ENCODE results near the gene EFCAB11. TPM values are rescaled to one million over a fixed set of nuclear protein-coding genes. Genes with fewer than 3 reads are reported as not detected.

Gene EFCAB11
- total and polyA plus RNA-seq, 9 of the 15 experiments (the other 6 are each of a cell fraction or from before 2014, with no cell fraction given) = 13.4 to 37.9 (median 17.4) TPM

DNA sequence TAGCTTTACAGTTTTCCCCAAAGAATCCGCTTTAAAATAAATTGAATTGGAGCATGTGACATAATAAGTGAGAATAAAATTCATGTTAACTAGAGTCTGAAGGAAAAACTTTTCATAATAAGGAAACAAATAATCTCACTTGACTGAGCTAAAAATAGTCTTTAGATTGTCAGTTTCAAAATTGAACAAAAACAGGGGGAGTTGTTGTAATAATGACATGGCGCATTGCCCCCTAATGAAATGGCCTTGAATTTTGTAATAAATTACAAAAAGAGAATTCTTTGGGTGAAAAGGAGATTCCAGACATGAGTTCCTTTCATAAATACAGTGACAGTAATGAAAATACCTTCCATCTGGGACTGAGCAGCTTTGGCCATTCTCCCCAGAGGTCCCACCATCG is 178.6 kb downstream of the EFCAB11 start:
- H3K9ac ChIP-seq (ENCODE audit: insufficient read depth in 1 of 2, low read depth in 2 of 2, low read length in 2 of 2) = no peak overlapping the region
- BruUV-seq (replicated peaks) = no TSS peak
- FAIRE-seq = no peak
- ChIA-PET POLR2A (no interaction called here), CTCF (ENCODE audit: low intra/inter-chr PET ratio) (no interaction called here)
- ATAC-seq = no peak
- in situ Hi-C loops (cut with MboI) = no loop called here
- no peaks in the 10 kb centered on the region; a peak in 1 of 5 replicates for H3K27me3 ChIP-seq (ENCODE audit: control insufficient read depth in 2 of 2, insufficient read depth in 2 of 2, low read length in 2 of 2)
- no peak overlapping the region for H3K27ac ChIP-seq (ENCODE audit: extremely low read depth, low read depth, low read length)
- 3% methylated on average over 3 of the region's 3 CpGs for WGBS (ENCODE audit: insufficient coverage, low coverage, missing lambda C conversion rate)
- H3K4me2 ChIP-seq (ENCODE audit: insufficient read depth, low read length) = no peak overlapping the region
- no peaks in the 10 kb centered on the region for H4K20me1 ChIP-seq (replicated peaks; ENCODE audit: control insufficient read depth, insufficient read depth, low read length)
- no peak for DNase-seq (ENCODE audit: extremely low read depth in 1 of 4, low spot score in 3 of 4)
- H2AFZ ChIP-seq (ENCODE audit: low read depth, low read length) = no peak overlapping the region
- no peaks in the 10 kb centered on the region for H3K79me2 ChIP-seq (ENCODE audit: control insufficient read depth, insufficient read depth, low read length)
- H3K9me1 ChIP-seq (ENCODE audit: control insufficient read depth, insufficient read depth, low read length) = no peaks in the 10 kb centered on the region
- no peaks in the 10 kb centered on the region for H3K36me3 ChIP-seq (ENCODE audit: control insufficient read depth, insufficient read depth, low read length)
- no peak for TF ChIP-seq ZNF224 (CRISPR knock-in tag; IDR thresholded peaks at IDR 0.05)
- TF ChIP-seq CBX3 (IDR thresholded peaks at IDR 0.05; ENCODE audit: borderline replicate concordance in 1 of 2, low read length in 2 of 2) = no peak
- H3K9me3 ChIP-seq (replicated peaks; ENCODE audit: control insufficient read depth, insufficient read depth, low read depth, low read length) = no peaks in the 10 kb centered on the region
- no peak overlapping the region for H3K4me3 ChIP-seq
- intact Hi-C loops (cut with micrococcal nuclease) = loop anchor here (10.0 kb wide), 1 partner anchor 139 kb away; no protein-coding TSS in a partner anchor
- H3K4me1 ChIP-seq (replicated peaks in 1 of 2; ENCODE audit: control insufficient read depth in 2 of 2, insufficient read depth in 2 of 2, low read length in 2 of 2) = no peaks in the 10 kb centered on the region; a peak in 1 of 5 replicates

DNA sequence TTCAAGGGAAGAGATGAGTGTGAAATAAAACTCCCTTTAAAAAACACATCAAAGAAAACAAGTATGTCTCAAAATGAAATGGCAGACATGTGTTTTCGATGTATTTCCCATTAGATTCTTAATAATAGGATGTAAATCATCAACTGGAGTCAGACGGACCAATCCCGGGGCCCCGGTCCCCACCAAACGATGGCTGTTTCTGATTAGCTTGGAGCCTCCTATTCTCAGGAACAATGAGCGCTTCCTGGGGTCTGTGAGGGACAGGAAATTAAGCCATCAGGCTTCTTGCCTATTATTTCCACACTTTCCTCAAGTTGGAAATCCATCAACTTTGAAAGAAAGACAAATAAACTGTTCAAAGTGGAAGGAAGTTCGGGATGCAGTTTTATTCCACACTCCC is 179.4 kb downstream of the EFCAB11 start:
- intact Hi-C loops (cut with micrococcal nuclease) = loop anchor here (10.0 kb wide), 1 partner anchor 140 kb away; no protein-coding TSS in a partner anchor
- ChIA-PET POLR2A (no interaction called here), CTCF (ENCODE audit: low intra/inter-chr PET ratio) (no interaction called here)
- Histone ChIP-seq H3K27ac (ENCODE audit: extremely low read depth, low read depth, low read length) (no peak overlapping the region), H3K4me3 (no peak overlapping the region), H3K4me1 (replicated peaks in 1 of 2; ENCODE audit: control insufficient read depth in 2 of 2, insufficient read depth in 2 of 2, low read length in 2 of 2) (no peaks in the 10 kb centered on the region; a peak in 1 of 5 replicates), H3K9ac (ENCODE audit: insufficient read depth in 1 of 2, low read depth in 2 of 2, low read length in 2 of 2) (no peak overlapping the region), H3K36me3 (ENCODE audit: control insufficient read depth, insufficient read depth, low read length) (no peaks in the 10 kb centered on the region), H3K4me2 (ENCODE audit: insufficient read depth, low read length) (no peak overlapping the region), H3K9me3 (replicated peaks; ENCODE audit: control insufficient read depth, insufficient read depth, low read depth, low read length) (no peaks in the 10 kb centered on the region), H3K9me1 (ENCODE audit: control insufficient read depth, insufficient read depth, low read length) (no peaks in the 10 kb centered on the region), H2AFZ (ENCODE audit: low read depth, low read length) (no peak overlapping the region), H3K27me3 (ENCODE audit: control insufficient read depth in 2 of 2, insufficient read depth in 2 of 2, low read length in 2 of 2) (no peaks in the 10 kb centered on the region; a peak in 1 of 5 replicates), H3K79me2 (ENCODE audit: control insufficient read depth, insufficient read depth, low read length) (no peaks in the 10 kb centered on the region), H4K20me1 (replicated peaks; ENCODE audit: control insufficient read depth, insufficient read depth, low read length) (no peaks in the 10 kb centered on the region)
- BruUV-seq (replicated peaks) = no TSS peak
- 3% methylated on average over 7 of the region's 7 CpGs for WGBS (ENCODE audit: insufficient coverage, low coverage, missing lambda C conversion rate)
- no peak for ATAC-seq
- no peak for DNase-seq (ENCODE audit: extremely low read depth in 1 of 4, low spot score in 3 of 4)
- no peak for FAIRE-seq
- in situ Hi-C loops (cut with MboI) = no loop called here
- TF ChIP-seq DPF2 (IDR thresholded peaks at IDR 0.05) (no peak), GTF2F1 (IDR thresholded peaks at IDR 0.05; ENCODE audit: low read depth, low read length) (no peak), ZNF778 (CRISPR knock-in tag; IDR thresholded peaks at IDR 0.05) (no peak), HCFC1 (IDR thresholded peaks at IDR 0.05; ENCODE audit: low read depth, low read length) (no peak), ZNF431 (CRISPR knock-in tag; IDR thresholded peaks at IDR 0.05) (no peak), SETDB1 (IDR thresholded peaks at IDR 0.05; ENCODE audit: low read length) (no peak), ZNF586 (CRISPR knock-in tag; conservative IDR thresholded peaks at IDR 0.05) (no peak), RFX7 (CRISPR knock-in tag; IDR thresholded peaks at IDR 0.05) (no peak), GTF2B (IDR thresholded peaks at IDR 0.05; ENCODE audit: extremely low read depth, insufficient read length) (no peak), ZNF507 (tag; conservative IDR thresholded peaks at IDR 0.05) (no peak)
- TF ChIP-seq, protein P1, sequence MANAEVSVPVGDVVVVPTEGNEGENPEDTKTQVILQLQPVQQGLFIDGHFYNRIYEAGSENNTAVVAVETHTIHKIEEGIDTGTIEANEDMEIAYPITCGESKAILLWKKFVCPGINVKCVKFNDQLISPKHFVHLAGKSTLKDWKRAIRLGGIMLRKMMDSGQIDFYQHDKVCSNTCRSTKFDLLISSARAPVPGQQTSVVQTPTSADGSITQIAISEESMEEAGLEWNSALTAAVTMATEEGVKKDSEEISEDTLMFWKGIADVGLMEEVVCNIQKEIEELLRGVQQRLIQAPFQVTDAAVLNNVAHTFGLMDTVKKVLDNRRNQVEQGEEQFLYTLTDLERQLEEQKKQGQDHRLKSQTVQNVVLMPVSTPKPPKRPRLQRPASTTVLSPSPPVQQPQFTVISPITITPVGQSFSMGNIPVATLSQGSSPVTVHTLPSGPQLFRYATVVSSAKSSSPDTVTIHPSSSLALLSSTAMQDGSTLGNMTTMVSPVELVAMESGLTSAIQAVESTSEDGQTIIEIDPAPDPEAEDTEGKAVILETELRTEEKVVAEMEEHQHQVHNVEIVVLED (CRISPR knock-in tag; IDR thresholded peaks at IDR 0.05) = no peak
- TF ChIP-seq, protein P2, sequence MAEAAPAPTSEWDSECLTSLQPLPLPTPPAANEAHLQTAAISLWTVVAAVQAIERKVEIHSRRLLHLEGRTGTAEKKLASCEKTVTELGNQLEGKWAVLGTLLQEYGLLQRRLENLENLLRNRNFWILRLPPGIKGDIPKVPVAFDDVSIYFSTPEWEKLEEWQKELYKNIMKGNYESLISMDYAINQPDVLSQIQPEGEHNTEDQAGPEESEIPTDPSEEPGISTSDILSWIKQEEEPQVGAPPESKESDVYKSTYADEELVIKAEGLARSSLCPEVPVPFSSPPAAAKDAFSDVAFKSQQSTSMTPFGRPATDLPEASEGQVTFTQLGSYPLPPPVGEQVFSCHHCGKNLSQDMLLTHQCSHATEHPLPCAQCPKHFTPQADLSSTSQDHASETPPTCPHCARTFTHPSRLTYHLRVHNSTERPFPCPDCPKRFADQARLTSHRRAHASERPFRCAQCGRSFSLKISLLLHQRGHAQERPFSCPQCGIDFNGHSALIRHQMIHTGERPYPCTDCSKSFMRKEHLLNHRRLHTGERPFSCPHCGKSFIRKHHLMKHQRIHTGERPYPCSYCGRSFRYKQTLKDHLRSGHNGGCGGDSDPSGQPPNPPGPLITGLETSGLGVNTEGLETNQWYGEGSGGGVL (CRISPR knock-in tag; IDR thresholded peaks at IDR 0.05) = no peak
